CD14-positive monocyte (primary cell): ENCODE data around the gene VPS72. TPM values are rescaled to one million over a fixed set of nuclear protein-coding genes. Genes with fewer than 3 reads are reported as not detected.

Experiments used
- DNase-seq, 3 donors: peaks; one replicate each; pipeline ENCODE4 v3.0.0-alpha.2; 2011 to 2022
- H2AFZ ChIP-seq: 2 replicates; pipeline ENCODE4 v1.6.0; 2012; ENCODE audit warnings: mild to moderate bottlenecking, low read depth, low read length, inconsistent platforms; ENCODE audit not compliant: insufficient read depth, poor library complexity, severe bottlenecking
- H3K27ac ChIP-seq, 2 donors: 1 replicate in 1 of 2; 2 replicates in 1 of 2; pipeline ENCODE4 v1.5.1; 2012 to 2013; ENCODE audit warnings: low read length in 2 of 2, control low read depth in 1 of 2, inconsistent platforms in 1 of 2, low read depth in 1 of 2, mild to moderate bottlenecking in 1 of 2
- H3K27me3 ChIP-seq, 2 donors: one replicate each; pipeline versions ENCODE4 v1.6.0 to v1.6.1; 2011 to 2013; ENCODE audit warnings: low read length in 2 of 2; ENCODE audit not compliant: control insufficient read depth in 2 of 2, insufficient read depth in 2 of 2
- H3K36me3 ChIP-seq, 2 donors: replicated peaks in 1 of 2; 1 replicate in 1 of 2; 2 replicates in 1 of 2; pipeline versions ENCODE4 v1.5.1 to v1.6.1; 2012 to 2013; ENCODE audit warnings: low read length in 2 of 2, control low read depth in 1 of 2, inconsistent platforms in 1 of 2, mild to moderate bottlenecking in 1 of 2; ENCODE audit not compliant: insufficient read depth in 2 of 2, control insufficient read depth in 1 of 2
- H3K4me1 ChIP-seq, 2 donors: 1 replicate in 1 of 2; 2 replicates in 1 of 2; pipeline versions ENCODE4 v1.5.1 to v1.6.1; 2012 to 2013; ENCODE audit warnings: low read length in 2 of 2, control low read depth in 1 of 2, inconsistent platforms in 1 of 2, mild to moderate bottlenecking in 1 of 2, moderate library complexity in 1 of 2; ENCODE audit not compliant: insufficient read depth in 2 of 2, control insufficient read depth in 1 of 2
- H3K4me2 ChIP-seq: replicated peaks from 2 replicates; pipeline ENCODE3; 2012; ENCODE audit warnings: low read length, moderate library complexity, mild to moderate bottlenecking; ENCODE audit not compliant: poor library complexity, severe bottlenecking; ENCODE audit errors: extremely low read depth
- H3K4me3 ChIP-seq, 3 experiments: fragments of 200-600 bp in 1 of 3; sonication (generic) in 1 of 3; replicated peaks in 1 of 3; 1 replicate in 2 of 3; 2 replicates in 1 of 3; pipeline ENCODE4 v1.5.1; 2011 to 2013; ENCODE audit warnings: low read length in 3 of 3, mild to moderate bottlenecking in 3 of 3, control low read depth in 2 of 3, low read depth in 2 of 3, inconsistent platforms in 1 of 3, moderate library complexity in 1 of 3
- H3K79me2 ChIP-seq: 2 replicates; pipeline ENCODE4 v1.6.0; 2012; ENCODE audit warnings: mild to moderate bottlenecking, control low read depth, inconsistent platforms, low read length, moderate library complexity; ENCODE audit not compliant: insufficient read depth
- H3K9ac ChIP-seq: 2 replicates; pipeline ENCODE4 v1.6.0; 2017; ENCODE audit warnings: low read length, mild to moderate bottlenecking; ENCODE audit not compliant: insufficient read depth, poor library complexity, severe bottlenecking
- H3K9me3 ChIP-seq, 2 donors: replicated peaks in 1 of 2; 1 replicate in 1 of 2; 2 replicates in 1 of 2; pipeline versions ENCODE4 v1.5.1 to v1.6.1; 2012 to 2013; ENCODE audit warnings: low read length in 2 of 2, control low read depth in 1 of 2; ENCODE audit not compliant: control insufficient read depth in 1 of 2, insufficient read depth in 1 of 2
- H4K20me1 ChIP-seq: 2 replicates; pipeline ENCODE4 v1.6.0; 2012; ENCODE audit warnings: mild to moderate bottlenecking, low read length, control low read depth, moderate library complexity; ENCODE audit not compliant: insufficient read depth
- H3K27ac Mint-ChIP-seq, 7 donors: one replicate each; pipeline ENCODE4 v1.8.0; 2020; ENCODE audit warnings: mild to moderate bottlenecking in 7 of 7, mixed read lengths in 7 of 7, moderate library complexity in 6 of 7, inconsistent platforms in 2 of 7
- H3K27me3 Mint-ChIP-seq, 3 donors: one replicate each; pipeline ENCODE4 v1.8.0; 2021 to 2022; ENCODE audit warnings: low read depth in 3 of 3, mild to moderate bottlenecking in 3 of 3, mixed read lengths in 3 of 3, moderate library complexity in 3 of 3, inconsistent platforms in 1 of 3
- H3K36me3 Mint-ChIP-seq, 2 donors: one replicate each; pipeline ENCODE4 v1.8.0; 2020; ENCODE audit warnings: mixed read lengths in 2 of 2, inconsistent platforms in 1 of 2, mild to moderate bottlenecking in 1 of 2
- H3K4me1 Mint-ChIP-seq: one replicate; pipeline ENCODE4 v1.8.0; 2020; ENCODE audit warnings: mild to moderate bottlenecking, mixed read lengths
- H3K4me3 Mint-ChIP-seq, 2 donors: one replicate each; pipeline ENCODE4 v1.8.0; 2020; ENCODE audit warnings: mild to moderate bottlenecking in 2 of 2, mixed read lengths in 2 of 2, moderate library complexity in 1 of 2
- H3K9me3 Mint-ChIP-seq, 7 donors: one replicate each; pipeline ENCODE4 v1.8.0; 2020 to 2022; ENCODE audit warnings: mixed read lengths in 7 of 7, mild to moderate bottlenecking in 6 of 7, moderate library complexity in 6 of 7, inconsistent platforms in 2 of 7
- CTCF ChIP-seq: fragments of 200-600 bp; IDR thresholded peaks from one replicate; pipeline ENCODE4 v1.8.0; 2022; ENCODE audit warnings: antibody characterized with exemption, mild to moderate bottlenecking
- WGBS: methylation state at CpG from one replicate; pipeline ENCODE4 v1.1.5; 2013; ENCODE audit warnings: missing lambda C conversion rate; ENCODE audit not compliant: insufficient coverage; 5-methylcytosine and 5-hydroxymethylcytosine counted together
- intact Hi-C, 2 donors: fragments of 100-400 bp; cut with micrococcal nuclease; formaldehyde crosslinking; loops; one replicate each; pipeline versions ENCODE4 v1.15.0 to v1.15.1; 2023
- polyA plus RNA-seq, 3 donors: library from polyadenylated mRNA; depleted of rRNA in 1 of 3; unstranded in 2 of 3; stranded (reverse) in 1 of 3; fragments of 300-500 nt in 2 of 3; fragments of >200 nt in 1 of 3; fragmentation: Illumina TruSeq in 2 of 3; gene quantifications; 1 replicate in 2 of 3; 2 replicates in 1 of 3; pipeline ENCODE4 v1.2.3, GENCODE V29; 2012 to 2021

Gene VPS72
- polyA plus RNA-seq, 3 donors, result 30.4 to 43.3 (median 37.7) TPM

DNA sequence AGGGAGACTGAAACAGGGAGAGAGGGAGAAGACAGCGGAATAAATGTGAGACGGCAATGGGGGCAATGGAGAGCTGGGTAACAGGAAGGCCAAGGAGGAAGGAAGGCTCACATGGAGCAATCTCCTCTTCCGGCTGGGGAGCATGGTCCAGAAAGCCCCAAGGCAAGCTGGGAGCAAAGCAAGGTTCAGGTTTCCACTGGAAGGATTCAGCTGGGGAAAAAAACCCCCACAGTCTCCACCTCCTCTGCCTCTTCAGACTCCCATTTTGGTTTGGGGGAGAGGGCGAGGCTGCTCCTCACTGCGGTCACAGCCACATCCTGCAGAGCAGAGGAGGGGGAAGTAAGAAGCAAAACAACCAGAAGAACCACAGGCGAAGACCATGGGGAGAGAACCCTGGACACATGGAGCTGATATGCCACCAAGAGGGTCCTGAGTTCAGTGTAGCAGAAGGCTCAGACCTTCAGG lies 32.9 kb downstream of the VPS72 start:
- 3% methylated on average over 3 of the region's 6 CpGs for WGBS

GRCh38 chr1:151156515-151156819 lies 33.5 kb downstream of the VPS72 start, which contains the start of gene TNFAIP8L2:
TNFAIP8L2 (plus strand) TSS chr1:151156649; CDS start chr1:151158698, 2,049 bp downstream.
- peak within 1 kb of the TSS; percentile 62 for H2AFZ ChIP-seq
- peak within 1 kb of the TSS; percentile 90 to 96 (median 95) for H3K27ac Mint-ChIP-seq

More for the DNA sequence above, 32.9 kb downstream of the VPS72 start:
- Histone ChIP-seq H3K27me3 (no peaks in the 10 kb centered on the region), H3K36me3 (peaks cover 10 to 34% of the 10 kb centered on the region in 2 donors), H3K27ac (peak overlapping the region; percentile 60 to 79), H3K9ac (peak overlapping the region; percentile 52), H3K4me3 (peak overlapping the region; percentile 74 to 91 (median 91)), H3K4me2 (peak overlapping the region; percentile 88), H2AFZ (peak overlapping the region; percentile 62), H3K79me2 (peaks cover 55% of the 10 kb centered on the region), H3K9me3 (no peaks in the 10 kb centered on the region), H3K4me1 (peaks cover 54 to 65% of the 10 kb centered on the region in 2 donors), H4K20me1 (peaks cover 55% of the 10 kb centered on the region)
- Mint-ChIP-seq H3K4me3 (peak overlapping the region; percentile 98), H3K4me1 (peaks cover 56% of the 10 kb centered on the region), H3K9me3 (no peaks in the 10 kb centered on the region), H3K27me3 (peaks cover 0 to 7% (median 0%) of the 10 kb centered on the region in 3 donors), H3K27ac (peak overlapping the region; percentile 90 to 96 (median 95)), H3K36me3 (peaks cover 28 to 36% of the 10 kb centered on the region in 2 donors)
- DNase-seq, result peak; percentile 34 to 72 (median 66)
- intact Hi-C loops, result loop anchor here (1.0 to 5.0 kb wide), 4 partner anchors 8 to 395 kb away; partner anchors contain the start of gene LYSMD1 (in 1 of the 2)
- TF ChIP-seq CTCF, result no peak

More at GRCh38 chr1:151156515-151156819, 33.5 kb downstream of the VPS72 start, which contains the start of gene TNFAIP8L2:
- Histone ChIP-seq H3K27ac (peak within 1 kb of the TSS; percentile 60 to 79), H3K9ac (peak within 1 kb of the TSS; percentile 52), H3K4me3 (peak within 1 kb of the TSS; percentile 74 to 91 (median 91)), H3K9me3 (no peaks in the 10 kb centered on the region), H3K36me3 (peaks cover 10 to 28% of the 10 kb centered on the region in 2 donors), H3K79me2 (peaks cover 49% of the 10 kb centered on the region), H4K20me1 (peaks cover 49% of the 10 kb centered on the region), H3K4me1 (peaks cover 51 to 60% of the 10 kb centered on the region in 2 donors), H3K27me3 (no peaks in the 10 kb centered on the region), H3K4me2 (peak within 1 kb of the TSS; percentile 88)
- TF ChIP-seq CTCF, result no peak
- no peaks in the 10 kb centered on the region for H3K9me3 Mint-ChIP-seq
- intact Hi-C loops, result loop anchor here in 1 of 2 donors (2.0 to 5.0 kb wide), 3 partner anchors 58 to 394 kb away; no protein-coding TSS in a partner anchor
- H3K36me3 Mint-ChIP-seq, result peaks cover 22 to 30% of the 10 kb centered on the region in 2 donors
- peaks cover 49% of the 10 kb centered on the region for H3K4me1 Mint-ChIP-seq
- peak; percentile 64 to 72 (median 64) for DNase-seq
- H3K4me3 Mint-ChIP-seq, result peak within 1 kb of the TSS; percentile 98
- WGBS, result 0% methylated on average over 3 of the region's 4 CpGs
- peaks cover 0 to 7% (median 0%) of the 10 kb centered on the region in 3 donors for H3K27me3 Mint-ChIP-seq
